Stimulated activated CD4-positive, alpha-beta T cell treated with anti-CD3 and anti-CD28 coated beads, TNF-alpha, amount 100 ng/mL, for 24 hours (primary cell): Measurements from ENCODE around the gene CYP1A2.
"Not testable (repeated sequence)": the region's sequence is repeated elsewhere in the genome, so short reads cannot be mapped to it uniquely, and the experiment has no call there.

Experiments used
- DNase-seq, 3 experiments: peaks; one replicate each; pipeline ENCODE4 v3.0.0-alpha.2; 2020; ENCODE audit warnings: low read depth in 3 of 3

The CYP1A2 gene

GRCh38 chr15:74776821-74777768, 28.4 kb downstream of the CYP1A2 start:
- no peak for DNase-seq

GRCh38 chr15:74777769-74778598, 29.3 kb downstream of the CYP1A2 start:
- no peak for DNase-seq

- DNase-seq = no peak
Measured at GRCh38 chr15:74778599-74778970, 29.9 kb downstream of the CYP1A2 start.

- no peak for DNase-seq
Measured at GRCh38 chr15:74779162-74779648, 30.6 kb downstream of the CYP1A2 start.

- no peak for DNase-seq
Measured at GRCh38 chr15:74780523-74781430, 32.1 kb downstream of the CYP1A2 start.

- peak; percentile 51 to 73 (median 62) for DNase-seq
Measured at GRCh38 chr15:74781431-74782258, 33.0 kb downstream of the CYP1A2 start, which contains the start of gene CSK. Gene CSK (plus strand): TSS chr15:74782080. CDS start chr15:74798298, 16,218 bp downstream.

- peak in 1 of 3 experiments; percentile 38 for DNase-seq
Measured at GRCh38 chr15:74782259-74783071, 33.8 kb downstream of the CYP1A2 start.

GRCh38 chr15:74783072-74783807, 34.6 kb downstream of the CYP1A2 start:
- DNase-seq = no peak

- DNase-seq = no peak
Measured at GRCh38 chr15:74783808-74784175, 35.1 kb downstream of the CYP1A2 start.

GRCh38 chr15:74784426-74785193, 36.0 kb downstream of the CYP1A2 start:
- no peak for DNase-seq

GRCh38 chr15:74785194-74786032, 36.8 kb downstream of the CYP1A2 start:
- no peak for DNase-seq

GRCh38 chr15:74786081-74786480, 37.4 kb downstream of the CYP1A2 start:
- DNase-seq = not testable (repeated sequence)

GRCh38 chr15:74786551-74787165, 38.0 kb downstream of the CYP1A2 start:
- DNase-seq = no peak

GRCh38 chr15:74787251-74788041, 38.8 kb downstream of the CYP1A2 start:
- DNase-seq = peak; percentile 78 to 92 (median 84)

- DNase-seq = no peak
Measured at GRCh38 chr15:74788042-74788682, 39.5 kb downstream of the CYP1A2 start.
